Stimulated activated CD8-positive, alpha-beta memory T cell treated with anti-CD3 and anti-CD28 coated beads, Interleukin-15, amount 100 ng/mL, for 48 hours (primary cell): Measurements from ENCODE around the gene LRRC73.
"Not testable (repeated sequence)": the region's sequence is repeated elsewhere in the genome, so short reads cannot be mapped to it uniquely, and the experiment has no call there.

ENCODE experiments used
- DNase-seq, 2 donors: peaks; one replicate each; pipeline ENCODE4 v3.0.0-alpha.2; 2020; ENCODE audit warnings: low read depth in 2 of 2

LRRC73 gene

DNA sequence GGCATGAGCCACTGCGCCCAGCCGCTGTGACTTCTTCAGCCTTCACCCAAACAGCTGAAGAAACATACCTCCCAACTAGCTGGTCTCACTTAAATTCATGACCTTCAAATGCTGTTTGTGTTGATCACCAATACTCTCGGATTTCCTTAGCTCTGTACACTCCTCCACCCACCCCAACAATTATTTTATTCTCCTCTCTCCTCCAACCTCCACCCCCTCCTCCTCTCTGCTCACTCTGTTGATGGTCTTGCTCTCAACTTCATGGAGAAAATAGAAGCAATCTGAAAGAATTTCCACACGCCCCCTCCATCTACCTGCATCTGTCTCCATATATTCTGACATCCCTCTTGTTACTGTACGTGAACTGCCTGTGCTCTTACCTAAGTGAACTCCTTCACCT, 48.2 kb downstream of the LRRC73 start:
- DNase-seq, result no peak

DNA sequence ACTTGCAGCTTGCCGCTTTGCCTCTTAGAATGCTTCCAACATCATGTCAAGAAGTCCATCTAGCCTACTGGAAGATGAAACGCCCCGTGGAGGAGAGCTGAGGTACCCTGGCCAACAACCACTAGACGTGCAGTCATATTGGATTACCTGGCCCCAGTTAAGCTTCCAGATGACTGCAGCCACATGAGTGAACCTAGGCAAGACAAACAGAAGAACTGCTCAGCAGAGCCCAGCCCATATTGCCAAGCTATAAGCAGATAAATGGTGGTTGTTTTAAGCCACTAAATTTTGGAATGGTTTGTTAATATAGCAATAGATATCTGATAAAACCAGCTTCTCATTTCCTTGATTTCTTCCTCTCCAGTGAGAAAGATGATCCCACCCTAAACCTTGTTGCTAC, 50.1 kb downstream of the LRRC73 start:
- no peak for DNase-seq

DNA sequence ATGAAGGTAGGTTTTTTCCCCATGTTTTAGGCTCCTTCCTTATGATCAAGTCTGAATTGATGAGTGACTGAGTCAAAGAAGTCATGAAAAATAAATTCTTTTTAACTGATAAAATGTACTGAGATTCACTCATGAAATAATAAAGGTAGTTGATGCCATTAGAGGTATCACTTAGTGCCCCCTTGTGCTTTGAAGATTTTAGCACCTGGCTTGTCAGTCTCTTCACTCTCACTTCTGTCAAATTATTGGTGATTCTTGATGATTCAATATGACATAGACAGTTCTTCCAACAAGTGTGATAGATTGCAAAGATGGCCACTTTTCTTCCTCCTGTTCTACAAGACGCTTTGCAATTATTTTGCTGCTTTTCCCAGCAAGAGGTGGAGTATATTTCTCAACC, 50.6 kb downstream of the LRRC73 start:
- no peak for DNase-seq

DNA sequence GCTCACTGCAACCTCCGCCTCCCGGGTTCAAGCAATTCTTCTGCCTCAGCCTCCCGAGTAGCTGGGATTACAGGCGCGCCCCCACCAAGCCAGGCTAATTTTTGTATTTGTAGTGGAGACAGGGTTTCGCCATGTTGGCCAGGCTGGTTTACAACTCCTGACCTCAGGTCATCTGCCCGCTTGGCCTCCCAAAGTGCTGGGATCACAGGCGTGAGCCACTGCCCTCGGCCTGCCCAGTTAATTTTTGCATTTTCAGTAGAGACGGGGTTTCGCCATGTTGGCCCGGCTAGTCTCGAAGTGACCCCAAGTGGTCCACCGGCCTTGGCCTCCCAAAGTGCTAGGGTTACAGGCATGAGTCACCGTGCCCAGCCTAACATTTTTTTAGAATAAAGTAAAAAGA, 52.0 kb downstream of the LRRC73 start:
- DNase-seq, result not testable (repeated sequence)

DNA sequence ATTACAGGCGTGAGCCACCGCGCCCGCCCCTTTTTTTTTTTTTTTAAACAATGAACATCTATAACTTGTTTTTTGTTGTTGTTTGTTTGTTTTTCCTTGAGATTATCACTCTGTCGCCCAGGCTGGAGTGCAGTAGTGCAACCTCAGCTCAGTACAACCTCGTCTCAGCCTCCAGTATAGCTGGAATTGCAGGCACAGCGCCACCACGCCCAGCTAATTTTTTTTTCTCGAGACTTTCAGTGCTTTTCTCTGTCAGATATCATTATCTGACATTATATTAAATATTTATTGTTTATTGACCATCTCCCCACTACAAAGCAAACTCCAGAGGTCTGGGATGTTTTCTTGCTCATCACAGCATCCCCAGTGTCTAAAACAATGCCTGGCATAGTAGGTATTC, 52.5 kb downstream of the LRRC73 start:
- no peak for DNase-seq
